ENCODE measurements around the gene CIZ1. TPM values are rescaled to one million over a fixed set of nuclear protein-coding genes. Genes with fewer than 3 reads are reported as not detected.

Gene CIZ1
- total RNA-seq, 1 donor from 2014 or later: 101 TPM

- peak overlapping the region; percentile 93 for H3K27ac ChIP-seq
- H3K4me3 ChIP-seq: peak overlapping the region; percentile 80 to 82
- peaks cover 0 to 14% of the 10 kb centered on the region in 2 donors for H3K36me3 ChIP-seq
- peaks cover 36% of the 10 kb centered on the region for H3K4me1 ChIP-seq
- no peak for DNase-seq (ENCODE audit: extremely low spot score in 2 of 2)
- intact Hi-C loops (cut with DNase I): no loop called here
- TF ChIP-seq POLR2AphosphoS5 (IDR thresholded peaks at IDR 0.05; ENCODE audit: insufficient read depth in 1 of 2, low read depth in 1 of 2) (no peak), CTCF (IDR thresholded peaks at IDR 0.05) (no peak), POLR2A (IDR thresholded peaks at IDR 0.05) (no peak)
- H3K27me3 ChIP-seq: no peaks in the 10 kb centered on the region
- H3K9me3 ChIP-seq: no peaks in the 10 kb centered on the region
These were observed 611 bp downstream of the CIZ1 start for GRCh38 chr9:128190516-128191405.

- intact Hi-C loops (cut with DNase I): no loop called here
- Histone ChIP-seq H3K36me3 (peaks cover 0 to 21% of the 10 kb centered on the region in 2 donors), H3K27me3 (no peaks in the 10 kb centered on the region), H3K4me3 (no peak overlapping the region), H3K27ac (no peak overlapping the region), H3K4me1 (peaks cover 36% of the 10 kb centered on the region), H3K9me3 (no peaks in the 10 kb centered on the region)
- no peak for DNase-seq (ENCODE audit: extremely low spot score in 2 of 2)
- no peak for TF ChIP-seq POLR2AphosphoS5 (IDR thresholded peaks at IDR 0.05; ENCODE audit: insufficient read depth in 1 of 2, low read depth in 1 of 2)
- TF ChIP-seq POLR2A (IDR thresholded peaks at IDR 0.05): no peak
- no peak for TF ChIP-seq CTCF (IDR thresholded peaks at IDR 0.05)
These were observed 1.4 kb downstream of the CIZ1 start for GRCh38 chr9:128190013-128190412.

- Histone ChIP-seq H3K27ac (no peak overlapping the region), H3K9me3 (no peaks in the 10 kb centered on the region), H3K27me3 (no peaks in the 10 kb centered on the region), H3K4me1 (peaks cover 34% of the 10 kb centered on the region), H3K4me3 (no peak overlapping the region), H3K36me3 (peaks cover 0 to 32% of the 10 kb centered on the region in 2 donors)
- intact Hi-C loops (cut with DNase I): no loop called here
- TF ChIP-seq POLR2AphosphoS5 (IDR thresholded peaks at IDR 0.05; ENCODE audit: insufficient read depth in 1 of 2, low read depth in 1 of 2) (no peak), POLR2A (IDR thresholded peaks at IDR 0.05) (no peak), CTCF (IDR thresholded peaks at IDR 0.05) (no peak)
- DNase-seq (ENCODE audit: extremely low spot score in 2 of 2): no peak
These were observed 3.2 kb downstream of the CIZ1 start for GRCh38 chr9:128188209-128188608.

GRCh38 chr9:128187361-128187760 is 4.0 kb downstream of the CIZ1 start:
- TF ChIP-seq POLR2AphosphoS5 (IDR thresholded peaks at IDR 0.05; ENCODE audit: insufficient read depth in 1 of 2, low read depth in 1 of 2): no peak
- TF ChIP-seq CTCF (IDR thresholded peaks at IDR 0.05): no peak
- TF ChIP-seq POLR2A (IDR thresholded peaks at IDR 0.05): no peak
- Histone ChIP-seq H3K9me3 (no peaks in the 10 kb centered on the region), H3K27me3 (no peaks in the 10 kb centered on the region), H3K4me1 (peaks cover 27% of the 10 kb centered on the region), H3K27ac (no peak overlapping the region), H3K36me3 (peaks cover 0 to 32% of the 10 kb centered on the region in 2 donors), H3K4me3 (no peak overlapping the region)
- DNase-seq (ENCODE audit: extremely low spot score in 2 of 2): no peak
- intact Hi-C loops (cut with DNase I): no loop called here

All from vagina (tissue), 2 donors.